Gastroesophageal sphincter (tissue), 3 donors: ENCODE results near the gene WDFY3.

Source experiments
- CTCF ChIP-seq, 4 experiments: fragments of 200-600 bp in 2 of 4; fragments of 450-650 bp in 2 of 4; sonication (generic) in 1 of 4; IDR thresholded peaks; one replicate each; pipeline ENCODE4 v1.5.1; 2017 to 2019; ENCODE audit warnings: antibody characterized with exemption in 4 of 4, mild to moderate bottlenecking in 2 of 4, moderate library complexity in 2 of 4
- EP300 ChIP-seq: sonication (generic); formaldehyde crosslinking; IDR thresholded peaks from one replicate; pipeline ENCODE4 v1.6.1; 2017; ENCODE audit warnings: antibody characterized with exemption, mild to moderate bottlenecking
- POLR2A ChIP-seq, 2 donors: fragments of 450-650 bp; IDR thresholded peaks; one replicate each; pipeline ENCODE4 v1.6.1; 2017; ENCODE audit warnings: antibody characterized with exemption in 2 of 2, mild to moderate bottlenecking in 2 of 2, moderate library complexity in 1 of 2
- POLR2AphosphoS5 ChIP-seq: sonication (generic); formaldehyde crosslinking; IDR thresholded peaks from one replicate; pipeline ENCODE4 v1.6.1; 2017; ENCODE audit warnings: antibody characterized with exemption

- TF ChIP-seq CTCF (IDR thresholded peaks at IDR 0.05) (no peak), POLR2A (IDR thresholded peaks at IDR 0.05) (no peak), POLR2AphosphoS5 (no peak), EP300 (no peak)
Observed at GRCh38 chr4:84669201-84669600, 297.3 kb downstream of the WDFY3 start.
